Esophagus muscularis mucosa (tissue), 4 donors: ENCODE measurements around the gene OR52A1. TPM values are rescaled to one million over a fixed set of nuclear protein-coding genes. Genes with fewer than 3 reads are reported as not detected.

Experiments
- DNase-seq: peaks from one replicate; pipeline ENCODE4 v3.0.0-alpha.2; 2017; ENCODE audit errors: extremely low spot score
- H3K27ac ChIP-seq, 4 donors: fragments of 200-600 bp; sonication (generic); replicated peaks in 1 of 4; 1 replicate in 3 of 4; 2 replicates in 1 of 4; pipeline ENCODE4 v1.5.1; 2016 to 2019; ENCODE audit warnings: mild to moderate bottlenecking in 1 of 4
- H3K27me3 ChIP-seq, 4 donors: fragments of 200-600 bp; sonication (generic); one replicate each; pipeline versions ENCODE4 v1.5.1 to v1.6.0; 2016 to 2019
- H3K36me3 ChIP-seq, 4 donors: fragments of 200-600 bp; sonication (generic); one replicate each; pipeline ENCODE4 v1.5.1; 2016 to 2019
- H3K4me1 ChIP-seq, 4 donors: fragments of 200-600 bp; sonication (generic); one replicate each; pipeline ENCODE4 v1.5.1; 2016 to 2019
- H3K4me3 ChIP-seq, 4 donors: fragments of 200-600 bp; sonication (generic); 1 replicate in 2 of 4; 2 replicates in 2 of 4; pipeline ENCODE4 v1.5.1; 2016 to 2019; ENCODE audit warnings: mild to moderate bottlenecking in 4 of 4, moderate library complexity in 1 of 4
- H3K9me3 ChIP-seq, 4 donors: fragments of 200-600 bp; sonication (generic); 1 replicate in 3 of 4; 2 replicates in 1 of 4; pipeline ENCODE4 v1.5.1; 2016 to 2019
- CTCF ChIP-seq, 3 experiments: fragments of 200-600 bp in 2 of 3; fragments of 450-650 bp in 1 of 3; sonication (generic) in 2 of 3; IDR thresholded peaks; one replicate each; pipeline ENCODE4 v1.5.1; 2017 to 2019; ENCODE audit warnings: antibody characterized with exemption in 3 of 3, mild to moderate bottlenecking in 2 of 3, moderate library complexity in 1 of 3
- EP300 ChIP-seq: sonication (generic); formaldehyde crosslinking; IDR thresholded peaks from one replicate; pipeline ENCODE4 v1.6.1; 2017; ENCODE audit warnings: antibody characterized with exemption
- POLR2A ChIP-seq: fragments of 450-650 bp; IDR thresholded peaks from one replicate; pipeline ENCODE4 v1.6.1; 2017; ENCODE audit warnings: antibody characterized with exemption, moderate library complexity, mild to moderate bottlenecking, low read depth
- POLR2AphosphoS5 ChIP-seq, 2 donors: sonication (generic); formaldehyde crosslinking; IDR thresholded peaks; one replicate each; pipeline ENCODE4 v1.6.1; 2017; ENCODE audit warnings: antibody characterized with exemption in 2 of 2
- WGBS: methylation state at CpG from one replicate; pipeline ENCODE4 v1.1.5; 2018; 5-methylcytosine and 5-hydroxymethylcytosine counted together
- intact Hi-C: fragments of 100-400 bp; cut with DNase I; formaldehyde crosslinking; loops from one replicate; pipeline ENCODE4 v1.15.1; 2023
- total RNA-seq, 4 donors: library from RNA; depleted of rRNA; stranded (reverse); fragments of >200 nt; gene quantifications; one replicate each; pipeline versions ENCODE4 v1.1.0 to v1.2.1, GENCODE V29; 2016

The OR52A1 gene
- total RNA-seq, 4 donors from 2014 or later = not detected

- H3K27me3 ChIP-seq = no peaks in the 10 kb centered on the region
- no peak for TF ChIP-seq EP300
- TF ChIP-seq CTCF (IDR thresholded peaks at IDR 0.05) = no peak
- H3K4me1 ChIP-seq = no peaks in the 10 kb centered on the region
- no peak overlapping the region for H3K4me3 ChIP-seq
- intact Hi-C loops = no loop called here
- no peaks in the 10 kb centered on the region for H3K36me3 ChIP-seq
- no peak for DNase-seq
- no peak overlapping the region for H3K27ac ChIP-seq
- H3K9me3 ChIP-seq = no peaks in the 10 kb centered on the region
- WGBS = 26% methylated on average over 2 of the region's 2 CpGs
These were observed 52.3 kb downstream of the OR52A1 start for GRCh38 chr11:5102246-5102645.

- intact Hi-C loops = no loop called here
- H3K27ac ChIP-seq = no peak overlapping the region
- no peaks in the 10 kb centered on the region for H3K4me1 ChIP-seq
- no peaks in the 10 kb centered on the region for H3K36me3 ChIP-seq
- WGBS = 69% methylated on average over 2 of the region's 2 CpGs
- no peaks in the 10 kb centered on the region for H3K9me3 ChIP-seq
- TF ChIP-seq POLR2A (no peak), POLR2AphosphoS5 (IDR thresholded peaks at IDR 0.05) (no peak), EP300 (no peak), CTCF (IDR thresholded peaks at IDR 0.05) (no peak)
- H3K4me3 ChIP-seq = no peak overlapping the region
- no peaks in the 10 kb centered on the region for H3K27me3 ChIP-seq
- DNase-seq = no peak
These were observed 58.5 kb downstream of the OR52A1 start for GRCh38 chr11:5096011-5096410.

Other genes with a start within 250 kb of the OR52A1 start
- not detected for gene OR51G2, start 235.4 kb downstream of the OR52A1 start, total RNA-seq
- gene OR51G1, start 230.4 kb downstream of the OR52A1 start, total RNA-seq = not detected
- not detected for gene OR51A4, start 207.2 kb downstream of the OR52A1 start, total RNA-seq
- gene OR51A2, start 199.0 kb downstream of the OR52A1 start, total RNA-seq = not detected
- not detected for gene OR51L1, start 159.9 kb downstream of the OR52A1 start, total RNA-seq
- not detected for gene OR52J3, start 108.2 kb downstream of the OR52A1 start, total RNA-seq
- not detected for gene OR52E2, start 95.1 kb downstream of the OR52A1 start, total RNA-seq
- gene OR52E1, start 85.2 kb downstream of the OR52A1 start, total RNA-seq = not detected
- not detected for gene OR52A5, start 16.4 kb downstream of the OR52A1 start, total RNA-seq
- gene OR51V1, start 45.9 kb upstream of the OR52A1 start, total RNA-seq = not detected
- 1,000 to 10,000 TPM in 1 of 4 donors, 100 to 1,000 TPM in 1, 10 to 100 TPM in 1, 1 to 10 TPM in 1; 6.6 to 2,785 (median 163) TPM for gene HBB, start 72.3 kb upstream of the OR52A1 start, total RNA-seq
- 1 to 10 TPM in 1 of 4 donors, not detected in 3; 4.3 TPM for gene HBD, start 79.7 kb upstream of the OR52A1 start, total RNA-seq
- gene HBG1, start 95.1 kb upstream of the OR52A1 start, total RNA-seq = not detected
- gene HBG2, start 100.0 kb upstream of the OR52A1 start, total RNA-seq = not detected
- gene HBE1, start 115.2 kb upstream of the OR52A1 start, total RNA-seq = not detected
- not detected for gene OR51B4, start 147.2 kb upstream of the OR52A1 start, total RNA-seq
- gene OR51B2, start 169.5 kb upstream of the OR52A1 start, total RNA-seq = not detected
- not detected for gene OR51B5, start 188.8 kb upstream of the OR52A1 start, total RNA-seq
- gene OR51B6, start 196.8 kb upstream of the OR52A1 start, total RNA-seq = not detected
- gene OR51M1, start 229.1 kb upstream of the OR52A1 start, total RNA-seq = not detected